ENCODE measurements around the gene PRKAG2.

PRKAG2 gene

DNA sequence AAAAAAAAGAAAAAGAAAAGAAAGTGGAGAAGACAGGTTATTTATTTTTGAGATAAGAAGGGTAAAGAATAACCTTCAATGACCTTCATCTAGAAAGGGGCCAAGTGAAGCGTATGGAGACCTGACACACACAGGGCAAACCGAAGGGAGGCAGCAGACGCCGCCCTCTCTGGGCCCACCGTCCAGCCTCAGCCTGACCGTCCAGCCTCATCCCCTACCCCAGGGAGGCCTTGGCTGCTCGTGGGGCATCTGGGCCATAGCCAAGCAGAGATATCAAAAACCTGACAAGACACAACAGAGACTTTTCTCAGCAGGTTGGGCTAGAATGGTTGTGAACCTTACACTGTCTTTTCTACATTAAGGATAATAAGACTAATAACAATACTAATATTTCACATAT, 10.9 kb downstream of the PRKAG2 start:
- DNase-seq (ENCODE audit: low spot score) = no peak

DNA sequence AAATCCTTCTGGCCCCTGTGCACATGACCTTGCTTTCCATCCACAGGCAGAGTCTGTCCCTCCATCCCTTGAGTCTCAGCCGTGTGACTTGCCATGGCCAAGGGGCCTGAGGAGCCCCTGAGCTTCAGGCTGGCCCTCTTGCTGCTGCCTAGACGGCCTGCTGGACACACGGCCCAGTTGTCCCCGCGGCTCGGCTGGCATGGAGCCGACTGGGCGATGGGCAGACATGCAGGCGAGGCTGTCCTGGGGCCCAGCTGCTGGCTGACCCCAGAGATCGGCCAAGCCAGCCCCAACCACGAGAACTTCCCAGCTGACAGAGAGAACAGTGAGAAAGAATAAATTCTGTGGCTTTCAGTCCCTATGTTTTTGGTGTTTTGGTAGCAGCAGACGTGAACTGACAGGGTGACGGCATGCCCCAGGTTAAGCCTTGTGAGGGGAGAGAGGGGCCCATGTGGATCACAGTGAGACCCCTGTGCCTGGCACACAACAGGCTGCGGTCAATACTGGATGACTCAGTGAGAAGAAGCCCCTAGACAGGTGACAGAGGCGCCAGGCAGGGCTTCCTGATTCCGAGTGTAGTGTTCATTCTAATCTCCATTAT, 11.7 kb downstream of the PRKAG2 start:
- no peak for DNase-seq (ENCODE audit: low spot score)

DNA sequence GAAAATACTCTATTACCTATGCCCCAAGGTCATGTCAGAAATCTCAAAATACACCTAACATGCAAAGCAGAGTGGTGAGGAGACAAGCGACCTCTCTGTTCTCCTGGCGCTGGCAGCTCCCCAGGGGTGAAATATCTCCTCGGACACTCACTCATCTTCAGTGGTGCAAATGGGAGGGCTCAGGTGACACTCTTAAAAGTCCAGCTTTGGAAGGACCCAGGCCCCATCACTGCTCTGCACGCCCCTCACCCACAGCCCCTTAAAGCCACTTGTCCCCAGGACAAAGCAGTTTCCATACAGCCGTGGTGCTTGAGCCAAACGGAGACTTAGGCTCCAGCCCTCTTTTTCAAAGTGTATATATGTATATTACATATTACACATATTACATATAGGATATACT, 12.4 kb downstream of the PRKAG2 start:
- DNase-seq (ENCODE audit: low spot score) = no peak

GRCh38 chr7:151864081-151864480, 12.8 kb downstream of the PRKAG2 start:
- peak; percentile 74 for DNase-seq (ENCODE audit: low spot score)

- DNase-seq (ENCODE audit: low spot score) = peak; percentile 22
Measured at GRCh38 chr7:151863386-151864079, 13.4 kb downstream of the PRKAG2 start.

DNA sequence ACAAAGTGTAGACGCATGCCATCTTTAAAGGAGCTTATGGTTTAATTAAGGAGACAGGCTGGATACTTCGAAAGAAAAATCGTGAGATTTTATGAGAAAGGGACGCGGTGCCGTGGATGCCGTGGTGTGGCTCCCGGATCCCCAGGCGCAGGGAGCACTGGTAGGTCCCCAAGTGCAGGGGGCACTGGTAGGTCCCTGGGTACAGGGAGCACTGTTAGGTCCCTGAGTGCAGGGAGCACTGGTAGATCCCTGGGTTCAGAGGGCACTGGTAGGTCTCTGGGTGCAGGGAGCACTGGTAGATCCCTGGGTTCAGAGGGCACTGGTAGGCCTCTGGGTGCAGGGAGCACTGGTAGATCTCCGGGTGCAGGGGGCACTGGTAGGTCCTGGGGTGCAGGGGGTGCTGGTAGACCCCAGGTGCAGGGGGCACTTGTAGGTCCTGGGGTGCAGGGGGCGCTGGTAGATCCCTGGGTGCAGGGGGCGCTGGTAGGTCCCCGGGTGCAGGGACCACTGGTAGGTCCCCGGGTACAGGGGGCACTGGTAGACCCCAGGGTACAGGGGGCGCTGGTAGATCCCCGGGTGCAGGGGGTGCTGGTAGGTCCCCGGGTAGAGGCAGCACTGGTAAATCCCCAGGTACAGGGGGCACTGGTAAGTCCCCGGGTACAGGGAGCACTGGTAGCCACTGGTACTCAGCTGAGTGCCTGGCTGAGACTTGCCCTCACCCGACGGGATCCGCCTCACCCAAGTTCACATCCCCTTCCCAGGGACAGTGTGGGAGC, 14.1 kb downstream of the PRKAG2 start:
- no peak for DNase-seq (ENCODE audit: low spot score)

- DNase-seq (ENCODE audit: low spot score) = no peak
Measured at GRCh38 chr7:151861881-151862280, 15.0 kb downstream of the PRKAG2 start.

GRCh38 chr7:151860771-151861170, 16.1 kb downstream of the PRKAG2 start:
- no peak for DNase-seq (ENCODE audit: low spot score)

- DNase-seq (ENCODE audit: low spot score) = no peak
Measured at GRCh38 chr7:151859948-151860685, 16.8 kb downstream of the PRKAG2 start.

GRCh38 chr7:151859111-151859947, 17.6 kb downstream of the PRKAG2 start:
- DNase-seq (ENCODE audit: low spot score) = peak; percentile 55

GRCh38 chr7:151858456-151858855, 18.5 kb downstream of the PRKAG2 start:
- no peak for DNase-seq (ENCODE audit: low spot score)

- DNase-seq (ENCODE audit: low spot score) = no peak
Measured at GRCh38 chr7:151857866-151858450, 19.0 kb downstream of the PRKAG2 start.

GRCh38 chr7:151857412-151857811, 19.5 kb downstream of the PRKAG2 start:
- DNase-seq (ENCODE audit: low spot score) = no peak

DNA sequence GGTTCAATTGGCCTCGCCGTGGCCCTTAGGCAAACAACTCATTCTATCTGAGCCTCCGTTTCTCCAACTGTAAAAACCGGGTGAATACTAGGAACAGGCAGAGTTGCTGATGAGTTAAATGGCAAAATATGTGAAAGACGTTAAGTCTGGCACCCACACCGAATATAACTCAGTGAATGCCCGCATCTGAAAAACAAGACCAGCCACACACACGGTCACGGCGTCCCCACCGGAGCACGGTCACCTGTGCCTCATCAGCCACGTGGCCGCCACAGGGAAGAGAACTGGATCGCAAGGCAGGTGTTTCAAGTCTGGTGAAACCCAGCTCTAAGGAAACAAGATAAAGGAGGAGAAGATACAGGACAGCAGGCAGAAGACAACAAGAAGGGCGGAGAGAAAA, 20.4 kb downstream of the PRKAG2 start:
- DNase-seq (ENCODE audit: low spot score) = no peak

GRCh38 chr7:151856098-151856497, 20.8 kb downstream of the PRKAG2 start:
- no peak for DNase-seq (ENCODE audit: low spot score)

GRCh38 chr7:151854720-151855071, 22.2 kb downstream of the PRKAG2 start:
- no peak for DNase-seq (ENCODE audit: low spot score)

- DNase-seq (ENCODE audit: low spot score) = no peak
Measured at GRCh38 chr7:151853896-151854719, 22.8 kb downstream of the PRKAG2 start.

GRCh38 chr7:151852486-151853396, 24.2 kb downstream of the PRKAG2 start:
- no peak for DNase-seq (ENCODE audit: low spot score)

DNA sequence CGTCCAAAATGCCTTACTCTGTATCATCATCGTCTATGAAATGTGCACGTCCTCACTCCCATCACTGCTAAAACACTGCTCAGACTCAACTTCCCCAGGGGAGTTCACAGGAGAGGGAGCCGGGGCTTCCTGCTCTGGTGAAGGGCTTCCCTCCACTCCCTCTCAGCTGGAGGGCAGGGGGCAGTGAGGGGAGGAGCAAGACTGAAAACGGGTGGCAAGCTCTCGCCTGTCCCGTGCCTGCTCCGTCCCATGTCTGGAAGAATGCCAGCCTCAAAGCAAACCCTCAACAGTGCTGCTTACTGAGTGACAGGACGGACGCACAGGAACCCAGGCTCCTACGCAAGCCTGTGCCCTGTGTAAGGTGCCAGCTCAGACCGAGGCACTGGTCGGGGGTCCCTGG, 25.1 kb downstream of the PRKAG2 start:
- no peak for DNase-seq (ENCODE audit: low spot score)
